HG03039 (cell line): ENCODE data around the gene MEIOSIN.
A peak's percentile ranks its signal among the peaks of the same experiment; 100 is the strongest.
"Not testable (repeated sequence)": the region's sequence is repeated elsewhere in the genome, so short reads cannot be mapped to it uniquely, and the experiment has no call there.

Experiments used
- ATAC-seq: cut with Tn5 transposase; IDR thresholded peaks from one replicate; pipeline ENCODE4 v1.9.1; 2021; ENCODE audit warnings: mild to moderate bottlenecking, moderate library complexity; ENCODE audit not compliant: unreplicated experiment

Gene MEIOSIN

GRCh38 chr19:45733160-45733810 lies at the start of gene MEIOSIN:
Gene MEIOSIN (plus strand): TSS chr19:45733439. CDS start chr19:45735377, 1,938 bp downstream.
- no peak for ATAC-seq

GRCh38 chr19:45685045-45685444 lies 48.2 kb upstream of the MEIOSIN start:
- not testable (repeated sequence) for ATAC-seq

GRCh38 chr19:45687599-45687998 lies 45.6 kb upstream of the MEIOSIN start:
- no peak for ATAC-seq

- ATAC-seq, result peak; percentile 56
These were observed 41.6 kb upstream of the MEIOSIN start, which contains the start of gene SNRPD2 for GRCh38 chr19:45691516-45692186. Gene SNRPD2 (minus strand): TSS chr19:45691953. CDS start chr19:45691888, 65 bp downstream.

- peak; percentile 80 for ATAC-seq
These were observed 40.8 kb upstream of the MEIOSIN start, which contains the start of gene QPCTL for GRCh38 chr19:45692187-45693105. Gene QPCTL (plus strand): TSS chr19:45692666. CDS start chr19:45692704, 38 bp downstream.

- no peak for ATAC-seq
These were observed 40.0 kb upstream of the MEIOSIN start for GRCh38 chr19:45693106-45693788.

GRCh38 chr19:45701676-45702075 lies 31.6 kb upstream of the MEIOSIN start:
- no peak for ATAC-seq

GRCh38 chr19:45705115-45705514 lies 28.1 kb upstream of the MEIOSIN start:
- no peak for ATAC-seq

- ATAC-seq, result no peak
These were observed 27.4 kb upstream of the MEIOSIN start for GRCh38 chr19:45705710-45706415.

- no peak for ATAC-seq
These were observed 22.7 kb upstream of the MEIOSIN start for GRCh38 chr19:45710356-45711130.

- no peak for ATAC-seq
These were observed 21.2 kb upstream of the MEIOSIN start for GRCh38 chr19:45711851-45712698.

GRCh38 chr19:45712699-45713067 lies 20.6 kb upstream of the MEIOSIN start:
- no peak for ATAC-seq

- ATAC-seq, result no peak
These were observed 20.1 kb upstream of the MEIOSIN start for GRCh38 chr19:45713141-45713540.

- ATAC-seq, result no peak
These were observed 18.1 kb upstream of the MEIOSIN start for GRCh38 chr19:45715139-45715538.

GRCh38 chr19:45716359-45717130 lies 16.7 kb upstream of the MEIOSIN start:
- no peak for ATAC-seq

- peak; percentile 87 for ATAC-seq
These were observed 15.9 kb upstream of the MEIOSIN start for GRCh38 chr19:45717131-45717982.
